Transverse colon (tissue), 3 donors: ENCODE results near the gene IER2.

Experiments
- CTCF ChIP-seq, 5 experiments: fragments of 200-600 bp in 3 of 5; fragments of 450-650 bp in 2 of 5; sonication (generic) in 3 of 5; IDR thresholded peaks; 1 replicate in 2 of 5; 2 replicates in 3 of 5; pipeline ENCODE4 v1.5.1; 2016 to 2017; ENCODE audit warnings: antibody characterized with exemption in 5 of 5, inconsistent platforms in 3 of 5, mild to moderate bottlenecking in 2 of 5, moderate library complexity in 1 of 5
- EP300 ChIP-seq: sonication (generic); formaldehyde crosslinking; IDR thresholded peaks from one replicate; pipeline ENCODE4 v1.6.1; 2017; ENCODE audit warnings: antibody characterized with exemption, low read depth
- POLR2A ChIP-seq: fragments of 450-650 bp; IDR thresholded peaks from one replicate; pipeline ENCODE4 v1.6.1; 2016; ENCODE audit warnings: antibody characterized with exemption, mild to moderate bottlenecking, moderate library complexity

- TF ChIP-seq POLR2A (no peak), CTCF (IDR thresholded peaks at IDR 0.05) (no peak), EP300 (no peak)
Measured at GRCh38 chr19:13132471-13133180, 17.6 kb upstream of the IER2 start.
